HL-60/S4 treated with phorbol 12-myristate 13-acetate at 8.2 ng/mL for 4 days and 3 days (cell line): ENCODE measurements around the gene SLX1B.
"Not testable (repeated sequence)": the region's sequence is repeated elsewhere in the genome, so short reads cannot be mapped to it uniquely, and the experiment has no call there.

Source experiments
- in situ Hi-C: fragments of 300-500 bp; cut with MboI; formaldehyde crosslinking; loops from 2 replicates; pipeline ENCODE4 v1.15.0; 2022; ENCODE audit warnings: low sequenced_read_pairs

Gene SLX1B

DNA sequence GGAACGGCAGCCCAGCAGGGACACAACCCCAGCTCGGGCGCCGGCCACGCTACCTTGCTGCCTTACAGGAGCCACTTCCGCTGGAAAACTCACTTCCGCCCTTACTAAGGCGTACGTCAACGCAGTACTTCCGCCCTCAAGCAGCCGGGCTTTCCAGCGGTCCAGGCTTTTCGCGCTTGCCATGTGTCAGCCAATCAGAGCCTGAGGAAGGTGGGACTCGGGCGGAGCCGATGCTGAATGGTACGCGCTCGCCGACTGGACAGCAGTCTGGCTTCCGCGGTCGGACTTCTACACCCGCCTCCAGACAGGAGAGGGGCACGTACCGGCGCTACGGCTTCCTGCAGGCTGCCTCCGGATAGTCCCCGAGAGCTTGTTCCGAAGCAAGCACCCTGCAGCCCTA, at the start of gene SLX1B, which contains the start of gene BOLA2:
SLX1B (plus strand) TSS at position 265 of the 400 bp plus-strand sequence.
BOLA2 (minus strand) TSS at position 83 of the 400 bp plus-strand sequence. CDS start 98 bp downstream, outside the sequence.
- in situ Hi-C loops, result not testable (repeated sequence)

DNA sequence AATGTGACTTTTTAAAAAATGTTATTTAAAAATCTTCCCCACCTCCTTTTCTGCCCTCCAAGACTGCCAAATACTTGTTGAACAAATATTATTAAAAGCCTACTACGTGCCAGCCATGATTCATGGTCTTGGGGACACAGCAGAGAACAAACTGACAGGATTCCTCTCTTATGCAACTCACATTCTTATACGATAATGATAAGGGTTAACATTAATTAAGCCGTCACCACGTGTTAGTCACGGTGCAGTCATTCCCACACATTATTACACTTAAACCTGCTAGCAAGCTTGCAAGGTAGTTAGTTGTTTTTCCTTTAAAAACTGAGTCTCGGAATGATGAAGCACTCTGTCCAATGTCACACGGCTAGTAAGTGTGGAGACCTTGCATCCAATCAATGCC, 49.1 kb upstream of the SLX1B start:
- in situ Hi-C loops, result not testable (repeated sequence)

DNA sequence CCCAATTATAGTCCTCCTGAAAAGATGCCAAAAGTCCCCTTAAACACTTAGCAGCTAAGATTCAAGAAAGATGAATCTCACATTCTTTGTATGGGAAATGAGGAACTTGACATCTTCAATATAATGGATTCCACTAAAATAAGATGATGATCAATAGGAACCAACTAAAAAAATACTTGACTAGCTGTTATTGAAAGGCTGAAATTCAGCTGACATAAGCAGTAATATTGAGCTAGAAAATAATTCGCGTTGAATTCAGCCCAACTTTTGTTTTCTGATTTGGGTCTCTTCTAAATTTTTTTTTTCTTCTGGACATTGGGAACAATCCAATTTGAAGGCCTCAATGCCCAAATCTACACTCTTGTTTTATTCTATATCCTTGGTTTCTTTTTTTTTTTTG, 30.7 kb upstream of the SLX1B start:
- in situ Hi-C loops, result not testable (repeated sequence)

DNA sequence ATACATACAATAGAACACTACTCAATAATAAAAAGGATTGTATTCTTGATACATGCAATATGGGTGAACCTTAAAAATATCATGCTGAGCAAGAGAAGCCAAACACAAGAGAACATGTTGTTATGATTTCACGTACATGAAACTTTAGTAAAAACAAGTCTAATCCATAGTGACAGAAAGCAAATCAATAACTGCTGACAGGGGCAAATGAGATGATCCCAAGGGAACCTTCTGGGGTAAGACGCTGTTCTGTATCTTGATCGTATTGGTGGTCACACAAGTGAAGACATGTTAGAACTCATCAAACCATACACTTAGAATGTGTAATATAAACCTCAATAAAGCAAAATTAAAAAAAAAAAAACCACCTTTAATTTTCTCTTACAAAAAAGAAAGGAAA, 28.9 kb upstream of the SLX1B start:
- in situ Hi-C loops, result not testable (repeated sequence)

DNA sequence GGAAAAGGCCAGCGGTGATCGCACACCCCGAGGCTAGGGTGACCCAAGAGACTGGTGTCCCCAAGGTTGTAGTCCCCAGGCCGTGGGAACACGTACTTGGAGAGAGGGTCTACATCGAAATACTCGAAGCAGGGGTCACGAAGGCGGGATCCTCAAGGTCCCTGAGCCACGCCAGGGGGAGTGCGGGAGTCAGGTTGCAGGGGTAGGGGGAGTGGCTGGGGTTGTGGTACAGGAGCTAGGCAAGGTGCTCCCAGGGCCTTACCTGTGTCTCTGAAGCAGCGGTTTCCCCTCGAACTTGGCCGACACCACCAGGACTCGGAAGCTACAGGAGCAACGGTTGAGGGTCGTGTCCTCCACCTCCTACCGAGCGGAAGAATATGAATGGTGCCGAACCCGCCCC, 579 bp upstream of the SLX1B start:
- in situ Hi-C loops, result not testable (repeated sequence)

DNA sequence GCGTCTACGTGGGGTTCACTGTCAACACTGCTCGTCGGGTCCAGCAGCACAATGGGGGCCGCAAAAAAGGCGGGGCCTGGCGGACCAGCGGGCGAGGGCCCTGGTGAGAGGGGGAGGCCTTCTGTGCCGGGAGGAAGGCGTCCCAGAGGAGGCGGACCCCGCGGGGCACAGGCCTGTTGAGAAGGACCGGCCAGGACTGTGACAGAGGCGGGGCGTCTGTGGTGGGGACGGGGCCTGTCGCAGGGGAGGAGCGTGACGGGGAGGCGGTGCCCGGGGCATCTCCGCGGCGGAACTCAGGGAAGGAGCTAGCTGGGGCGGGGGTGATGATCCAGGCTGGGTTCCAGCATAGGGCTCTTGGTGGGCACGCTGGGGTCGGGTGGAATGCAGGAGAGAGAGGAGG, 495 bp downstream of the SLX1B start:
- in situ Hi-C loops, result not testable (repeated sequence)

DNA sequence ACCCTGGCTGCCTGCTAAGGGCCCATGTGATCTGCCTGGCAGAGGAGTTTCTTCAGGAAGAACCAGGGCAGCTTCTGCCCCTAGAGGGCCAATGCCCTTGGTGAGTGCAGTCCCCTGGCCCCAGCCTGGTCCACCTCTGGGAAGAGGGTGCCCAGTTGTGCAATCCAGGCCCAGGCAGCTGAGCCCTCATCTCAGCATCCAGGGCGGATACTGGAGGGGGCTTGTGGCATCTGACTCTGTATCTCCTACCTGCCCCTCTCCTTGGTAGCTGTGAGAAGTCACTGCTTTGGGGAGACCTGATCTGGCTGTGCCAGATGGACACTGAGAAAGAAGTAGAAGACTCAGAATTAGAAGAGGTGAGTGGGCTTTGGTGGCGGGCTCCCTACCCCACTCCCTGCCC, 3.3 kb downstream of the SLX1B start:
- in situ Hi-C loops, result not testable (repeated sequence)

DNA sequence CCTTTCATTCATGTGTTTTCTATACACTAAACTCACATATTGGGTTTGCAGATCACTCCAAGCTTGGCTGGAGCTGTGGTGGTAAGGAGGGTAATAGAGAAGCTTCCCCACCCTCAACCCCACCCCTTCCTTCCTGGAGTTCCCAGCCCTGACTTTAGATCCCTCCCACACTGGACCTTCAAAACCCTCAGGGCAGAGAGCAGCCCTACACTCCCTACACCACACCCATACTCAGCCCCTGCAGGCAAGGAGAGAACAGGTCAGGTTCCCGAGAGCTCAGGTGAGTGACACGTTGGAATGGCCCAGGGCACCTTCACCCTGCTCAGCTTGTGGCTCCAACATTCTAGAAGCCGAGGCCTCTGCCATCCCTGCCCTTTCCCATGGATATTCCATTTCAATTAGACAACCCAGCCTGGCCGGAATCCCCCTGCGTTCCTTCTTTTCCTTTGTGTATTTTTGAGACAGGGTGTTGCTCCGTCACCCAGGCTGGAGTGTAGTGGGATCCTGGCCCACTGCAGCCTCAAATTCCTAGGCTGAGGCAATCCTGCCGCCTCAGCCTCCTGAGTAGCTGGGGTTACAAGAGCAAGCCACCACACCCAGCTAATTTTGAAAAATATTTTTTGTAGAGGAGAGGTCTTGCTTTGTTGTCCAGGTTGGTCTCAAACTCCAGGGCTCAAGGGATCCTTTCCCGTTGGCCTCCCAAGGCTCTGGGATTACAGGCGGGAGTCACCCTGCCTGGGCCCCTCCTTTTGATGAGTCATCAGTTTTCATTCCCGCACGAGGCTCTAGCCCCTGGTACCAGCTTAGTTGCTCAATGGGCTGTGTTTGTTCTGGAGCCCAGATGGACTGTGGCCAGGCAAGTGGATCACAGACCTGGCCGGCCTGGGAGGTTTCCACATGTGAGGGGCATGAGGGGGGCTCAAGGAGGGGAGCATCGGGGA, 5.6 kb downstream of the SLX1B start, which contains the start of gene SULT1A4:
SULT1A4 (plus strand) TSS at position 208 of the 941 bp plus-strand sequence. CDS start 1,473 bp downstream, outside the sequence.
- in situ Hi-C loops, result not testable (repeated sequence)

DNA sequence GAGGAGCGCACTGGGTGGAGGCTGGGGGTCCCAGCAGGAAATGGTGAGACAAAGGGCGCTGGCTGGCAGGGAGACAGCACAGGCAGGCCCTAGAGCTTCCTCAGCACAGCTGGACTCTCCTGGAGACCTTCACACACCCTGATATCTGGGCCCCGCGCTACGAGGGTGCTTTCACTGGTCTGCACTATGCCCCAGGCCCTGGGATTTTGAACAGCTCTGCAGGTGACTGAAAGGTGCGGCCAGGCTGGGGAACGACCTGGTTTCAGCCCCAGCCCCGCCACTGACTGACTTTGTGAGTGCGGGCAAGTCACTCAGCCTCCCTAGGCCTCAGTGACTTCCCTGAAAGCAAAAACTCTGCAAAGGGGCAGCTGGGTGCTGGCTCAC, 6.3 kb downstream of the SLX1B start:
- in situ Hi-C loops, result not testable (repeated sequence)

DNA sequence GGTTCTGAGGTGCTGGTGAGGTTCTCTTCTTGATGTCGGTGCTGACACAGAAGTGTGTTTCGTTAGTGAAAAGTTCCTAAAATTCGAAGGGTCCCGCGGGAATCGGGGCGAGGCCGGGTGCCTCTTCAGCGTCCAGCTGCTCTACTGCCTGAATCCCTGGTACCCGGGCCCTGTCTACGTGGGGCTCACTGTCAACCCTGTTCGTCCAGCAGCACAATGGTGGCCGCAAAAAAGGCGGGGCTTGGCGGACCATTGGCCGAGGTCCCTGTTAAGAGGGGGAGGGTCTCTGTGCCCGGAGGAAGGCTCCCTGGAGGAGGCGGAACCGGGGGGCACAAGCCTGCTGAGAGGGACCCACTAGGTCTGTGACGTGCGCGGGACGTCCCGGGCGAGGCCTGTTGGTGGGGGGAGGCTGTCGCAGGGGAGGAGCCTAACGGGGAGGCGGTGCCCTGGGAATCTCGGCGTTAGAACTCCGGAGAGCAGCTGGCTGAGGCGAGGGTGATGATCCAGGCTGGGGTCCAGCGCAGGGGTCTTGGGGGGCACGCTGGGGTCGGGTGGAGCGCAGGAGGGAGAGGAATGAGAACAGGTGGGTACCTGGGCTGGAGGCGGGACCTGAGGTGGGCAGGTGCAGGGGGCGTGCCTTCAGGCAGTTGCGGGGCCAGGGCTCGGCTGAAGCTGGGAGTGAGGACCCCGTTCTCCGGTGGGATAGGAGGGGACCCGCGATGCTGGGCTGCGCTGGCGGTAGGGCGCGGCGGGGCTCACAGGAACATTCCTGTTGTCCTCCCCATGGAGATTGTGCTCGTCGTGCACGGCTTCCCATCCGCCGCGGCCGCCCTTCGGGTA, 11.9 kb downstream of the SLX1B start:
- in situ Hi-C loops, result not testable (repeated sequence)

DNA sequence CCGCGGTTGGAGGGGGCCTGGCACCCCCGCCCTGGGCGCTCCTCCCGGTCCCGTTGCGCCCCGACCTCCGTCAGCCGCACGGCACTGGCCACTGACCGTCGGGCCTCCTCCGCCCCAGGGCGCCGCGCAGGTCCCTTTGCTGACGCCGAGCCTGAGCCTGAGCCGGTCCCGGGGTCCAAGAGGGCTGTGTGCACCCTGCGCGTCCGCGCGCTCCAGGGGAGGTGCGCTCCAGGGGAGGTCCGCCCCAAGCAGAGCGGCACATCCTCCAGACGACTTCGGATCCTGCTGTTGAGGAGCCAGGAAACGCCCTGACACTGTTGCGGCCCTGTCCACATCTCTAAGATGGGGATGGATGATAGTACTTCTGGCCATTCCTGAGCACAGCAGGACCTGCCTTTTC, 12.6 kb downstream of the SLX1B start:
- in situ Hi-C loops, result not testable (repeated sequence)

DNA sequence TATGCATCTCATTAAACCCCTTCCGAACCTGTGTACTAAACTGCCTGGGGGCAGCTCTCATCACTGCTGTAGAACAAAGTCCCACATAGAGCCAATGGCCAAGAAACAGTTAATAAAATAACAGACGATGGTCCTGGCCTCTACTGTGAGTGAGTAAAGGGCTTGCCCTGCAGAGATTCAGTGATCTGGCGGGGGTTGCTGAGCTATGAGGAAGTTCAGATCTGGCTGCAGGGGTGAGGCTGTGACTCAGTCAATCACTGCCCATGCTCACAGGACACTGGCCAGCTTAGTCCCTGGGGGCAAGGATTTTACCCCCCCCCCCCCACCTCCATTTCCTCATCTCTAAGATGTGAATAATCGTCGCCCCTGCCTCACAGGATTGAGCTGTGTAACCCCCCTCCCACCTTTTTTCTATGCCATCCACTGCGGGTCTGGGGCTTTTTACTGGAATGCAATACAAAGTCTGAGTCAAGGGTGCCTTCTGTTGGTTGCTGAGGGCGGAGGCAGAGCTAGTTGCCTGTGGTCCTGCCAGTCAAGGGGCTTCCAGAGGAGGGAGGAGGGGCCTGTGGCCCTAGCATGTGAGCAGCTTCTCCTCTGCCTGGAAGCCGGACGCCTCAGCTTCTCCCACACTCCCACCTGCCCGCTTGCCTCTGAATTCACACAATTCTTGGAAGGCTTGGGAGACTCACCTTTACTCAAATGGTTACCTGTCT, 13.5 kb downstream of the SLX1B start:
- in situ Hi-C loops, result not testable (repeated sequence)

DNA sequence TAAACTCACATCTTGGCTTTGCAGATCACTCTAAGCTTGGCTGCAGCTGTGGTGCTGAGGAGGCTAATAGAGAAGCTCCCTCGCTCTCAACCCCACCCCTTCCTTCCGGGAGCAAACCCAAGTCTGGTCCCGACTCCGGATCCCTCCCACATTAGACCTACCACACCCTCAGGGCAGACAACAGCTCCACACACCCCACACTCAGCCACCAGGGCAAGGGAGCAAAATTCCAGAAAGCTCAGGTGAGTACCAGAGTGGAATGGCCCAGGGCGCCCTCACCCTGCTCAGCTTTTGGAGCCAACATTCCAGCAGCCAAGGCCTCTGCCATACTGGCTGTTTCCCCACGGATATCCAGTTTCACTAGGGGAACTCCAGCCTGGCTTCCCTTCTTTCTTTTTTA, 15.3 kb downstream of the SLX1B start:
- in situ Hi-C loops, result not testable (repeated sequence)

DNA sequence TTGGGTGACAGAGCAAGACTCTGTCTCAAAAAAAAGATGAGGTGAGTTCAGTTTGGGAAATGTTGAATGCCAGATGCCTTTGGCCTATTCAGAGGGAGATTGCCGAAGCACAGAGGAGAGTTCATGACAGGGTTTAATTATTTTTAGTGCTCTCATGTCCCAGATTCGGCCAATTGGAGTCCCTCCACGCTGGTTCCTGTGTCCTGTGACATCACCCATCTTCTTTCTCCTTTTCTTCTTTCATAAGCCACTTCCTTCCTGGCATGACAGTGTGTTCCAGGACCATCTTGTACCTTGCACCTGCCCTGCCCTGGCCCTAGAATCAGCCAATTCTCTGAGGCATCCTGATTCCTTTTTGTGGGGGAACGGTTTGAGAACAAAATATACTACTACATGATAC, 17.7 kb downstream of the SLX1B start:
- in situ Hi-C loops, result not testable (repeated sequence)

DNA sequence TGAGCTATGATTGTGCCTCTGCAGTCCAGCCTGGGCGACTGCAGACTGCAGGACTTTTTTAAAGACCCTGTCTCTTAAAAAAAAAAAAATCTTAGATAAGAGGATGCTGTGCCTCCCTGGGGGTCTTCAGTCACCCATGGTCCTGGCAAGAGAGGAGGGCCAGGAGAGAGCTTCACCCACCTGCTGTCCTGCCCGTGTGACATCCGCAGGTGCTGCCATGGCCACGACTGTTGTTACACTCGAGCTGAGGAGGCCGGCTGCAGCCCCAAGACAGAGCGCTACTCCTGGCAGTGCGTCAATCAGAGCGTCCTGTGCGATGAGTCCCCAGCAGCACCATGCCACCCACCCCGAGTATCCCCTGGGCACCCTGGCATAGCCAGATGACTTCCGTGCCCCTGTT, 27.9 kb downstream of the SLX1B start:
- in situ Hi-C loops, result not testable (repeated sequence)

DNA sequence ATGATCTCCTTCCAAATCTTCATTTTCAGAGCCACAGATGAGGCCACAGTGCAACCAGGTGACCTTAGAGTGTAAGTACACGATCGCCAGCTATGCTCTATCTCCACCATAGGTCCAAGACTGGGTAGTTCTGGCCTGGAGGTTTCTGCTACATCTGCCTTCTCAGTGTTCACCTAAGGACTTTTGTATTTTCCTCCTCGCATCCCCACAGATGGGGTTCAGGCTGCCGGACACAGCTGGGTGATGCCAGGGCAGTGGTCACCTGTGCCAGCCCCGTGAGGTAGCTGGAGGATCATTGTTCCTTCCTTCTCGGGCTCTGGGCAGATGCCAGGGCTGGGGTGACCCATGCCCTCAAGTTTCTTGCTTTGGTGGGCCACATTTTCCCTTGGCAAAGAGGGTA, 52.0 kb downstream of the SLX1B start, which contains the start of gene NPIPB12:
NPIPB12 (minus strand) TSS at position 101 of the 400 bp plus-strand sequence.
- in situ Hi-C loops, result not testable (repeated sequence)
